Activated CD4-positive, alpha-beta T cell treated with anti-CD3 and anti-CD28 coated beads, Interleukin-2, amount 50 U/mL, for 1 hour (primary cell): Measurements from ENCODE around the gene SCN1A.
"Not testable (repeated sequence)": the region's sequence is repeated elsewhere in the genome, so short reads cannot be mapped to it uniquely, and the experiment has no call there.

Experiments
- DNase-seq: peaks from one replicate; pipeline ENCODE4 v3.0.0-alpha.2; 2020

The SCN1A gene

DNA sequence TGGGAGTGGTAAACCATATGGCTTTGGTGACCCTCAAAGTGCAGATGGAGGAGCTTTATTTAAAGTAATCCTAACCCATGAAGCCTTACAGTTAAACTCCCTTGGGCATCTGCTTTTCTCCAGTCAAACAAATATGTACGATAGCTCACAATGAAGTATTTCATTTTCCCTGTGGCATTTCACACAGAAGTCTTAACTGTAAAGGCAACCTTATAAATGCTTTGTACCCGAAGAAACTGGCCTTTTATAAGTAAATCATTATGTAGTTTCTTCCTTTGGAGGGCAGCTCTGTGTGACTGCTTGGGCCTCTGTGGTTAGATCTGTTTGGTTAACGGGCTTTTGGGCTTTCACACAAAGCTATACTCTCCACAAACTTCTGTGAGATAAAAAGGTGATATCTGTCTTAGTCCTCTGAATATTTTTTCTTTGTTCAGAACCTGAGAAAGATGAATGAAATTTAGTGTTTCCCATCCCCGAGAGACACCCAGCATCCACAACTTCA, 46.6 kb downstream of the SCN1A start:
- no peak for DNase-seq

DNA sequence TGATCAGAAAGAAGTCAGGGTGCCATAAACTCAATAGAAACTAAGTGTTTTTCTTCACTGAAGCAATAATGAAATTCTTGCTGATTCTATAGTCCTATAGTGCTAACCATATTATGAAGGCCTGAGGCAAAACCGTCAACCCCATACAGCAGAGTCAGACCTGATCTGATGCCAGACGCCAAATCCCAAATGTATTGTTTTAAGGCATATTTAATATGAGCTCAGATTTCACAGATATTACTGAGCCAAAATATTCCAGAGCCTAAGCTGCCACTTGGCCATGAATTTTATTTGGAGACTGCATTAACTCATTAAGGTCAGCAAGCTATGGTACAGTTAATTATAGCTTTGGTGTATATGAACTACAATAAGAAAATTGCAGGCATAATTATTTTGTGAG, 53.4 kb downstream of the SCN1A start:
- DNase-seq, result no peak

GRCh38 chr2:166074011-166074410, 53.8 kb downstream of the SCN1A start:
- DNase-seq, result no peak

- DNase-seq, result no peak
Measured at GRCh38 chr2:166070231-166070630, 57.6 kb downstream of the SCN1A start.

DNA sequence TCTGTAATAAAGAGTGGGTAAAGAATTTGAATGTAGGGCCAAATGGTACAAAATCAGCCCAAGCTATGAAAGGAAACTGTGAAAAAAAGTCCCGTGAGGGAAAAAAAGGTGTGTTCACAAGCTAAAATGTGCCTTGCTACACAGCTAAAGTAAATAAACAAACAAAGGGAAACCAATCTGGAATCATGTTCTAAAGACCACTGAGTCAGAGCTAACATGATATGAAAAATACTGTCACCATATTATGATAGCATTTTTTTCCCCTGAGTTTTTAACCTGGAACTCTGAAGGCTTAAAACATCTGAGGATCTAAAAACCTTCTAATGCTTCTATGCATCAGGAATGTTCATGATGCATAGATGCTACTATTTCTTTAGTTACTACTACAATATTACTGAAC, 58.8 kb downstream of the SCN1A start:
- no peak for DNase-seq

DNA sequence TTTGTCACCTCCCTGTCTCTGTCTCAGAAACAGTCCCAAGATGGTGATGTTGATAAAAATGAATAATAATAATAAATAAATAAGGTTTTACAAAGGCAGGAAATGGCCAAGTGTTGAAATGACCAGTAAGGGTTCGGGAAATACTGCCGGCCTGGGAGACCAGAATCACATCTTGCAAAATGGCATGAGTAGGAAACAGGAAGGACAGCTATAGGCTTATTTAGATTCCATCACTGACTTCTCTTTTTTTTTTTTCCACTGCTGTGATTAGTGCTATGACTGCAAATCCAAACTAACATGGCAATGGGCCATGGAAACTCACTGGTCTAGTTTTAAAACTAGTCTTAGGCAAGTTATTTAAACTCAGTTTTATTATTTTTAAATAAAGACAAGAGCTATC, 60.6 kb downstream of the SCN1A start:
- no peak for DNase-seq

- no peak for DNase-seq
Measured at GRCh38 chr2:166060191-166060590, 67.6 kb downstream of the SCN1A start.

DNA sequence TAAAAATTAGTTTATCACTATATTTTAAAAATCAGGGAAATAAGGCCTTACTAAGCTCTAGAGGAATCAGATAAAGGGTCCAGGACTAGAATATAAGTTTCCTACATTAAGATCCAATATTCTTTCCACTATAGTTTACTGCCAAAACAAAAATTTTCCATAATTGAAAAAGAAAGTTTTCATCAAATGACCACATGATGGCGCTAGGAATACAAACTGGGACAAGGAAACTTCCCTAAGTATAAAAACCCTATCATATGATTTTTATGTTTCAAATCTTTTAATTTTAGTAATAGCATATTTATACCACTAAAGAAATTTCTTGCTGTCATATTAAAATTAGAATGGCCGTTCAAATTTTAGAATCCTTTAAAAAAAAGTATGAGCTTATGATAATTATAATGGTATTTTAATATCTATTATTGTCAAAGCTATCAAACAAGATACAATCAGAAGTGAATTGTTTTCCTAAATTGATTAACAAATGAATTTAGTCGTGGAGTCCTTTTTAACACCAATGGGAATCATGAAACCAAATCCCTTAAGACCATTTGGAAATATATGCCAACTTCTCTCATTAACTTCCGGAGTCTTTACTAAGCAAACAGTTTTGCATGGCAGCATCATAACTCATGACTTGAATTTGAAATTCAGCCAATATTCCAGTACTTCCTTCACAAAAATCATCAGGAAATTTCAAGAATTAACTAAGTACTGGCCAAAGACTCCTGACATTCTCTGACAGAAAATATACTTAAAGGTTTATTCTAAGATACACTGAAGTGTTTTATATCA, 70.3 kb downstream of the SCN1A start:
- no peak for DNase-seq

- no peak for DNase-seq
Measured at GRCh38 chr2:166044853-166045483, 82.9 kb downstream of the SCN1A start.

GRCh38 chr2:166042768-166043390, 84.9 kb downstream of the SCN1A start:
- DNase-seq, result no peak

GRCh38 chr2:166042356-166042755, 85.5 kb downstream of the SCN1A start:
- no peak for DNase-seq

- DNase-seq, result no peak
Measured at GRCh38 chr2:166041613-166042012, 86.2 kb downstream of the SCN1A start.

DNA sequence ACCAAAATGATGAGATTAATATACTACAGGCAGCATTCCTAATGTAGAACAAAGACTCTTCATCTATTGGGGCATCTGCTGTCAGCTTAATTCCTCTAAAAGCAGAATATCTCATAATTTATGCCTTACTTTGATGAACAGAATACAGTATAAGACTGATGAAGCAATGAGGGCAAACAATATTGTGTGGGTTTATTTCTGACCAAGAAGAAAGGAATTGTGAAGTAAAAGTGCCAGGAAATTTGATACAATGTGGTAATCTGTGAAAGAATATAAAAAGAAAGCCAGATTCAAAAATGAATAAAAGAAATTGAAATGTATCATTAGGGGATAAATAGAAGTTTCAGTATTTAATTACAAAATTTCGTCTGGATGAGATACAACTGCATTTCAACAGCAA, 95.5 kb downstream of the SCN1A start:
- DNase-seq, result no peak

DNA sequence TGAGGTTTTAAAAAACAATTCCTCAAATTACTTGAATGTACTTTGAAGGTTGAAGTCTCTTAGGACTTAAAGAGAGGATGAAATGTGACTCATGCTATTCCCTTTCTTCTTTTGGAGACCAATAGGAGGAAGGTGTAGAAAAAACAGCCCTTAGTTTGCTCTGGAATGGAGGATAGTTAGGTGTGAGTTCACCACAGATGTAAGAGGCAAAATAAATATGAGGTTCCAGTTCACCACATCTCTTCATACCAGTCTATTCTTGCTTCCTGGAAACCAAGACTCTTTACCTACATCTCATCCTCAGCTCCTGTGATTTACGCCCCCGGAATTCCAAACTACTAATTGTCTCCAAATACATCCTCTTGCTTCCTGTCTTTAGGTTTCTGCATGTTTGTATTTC, 96.8 kb downstream of the SCN1A start:
- DNase-seq, result no peak

DNA sequence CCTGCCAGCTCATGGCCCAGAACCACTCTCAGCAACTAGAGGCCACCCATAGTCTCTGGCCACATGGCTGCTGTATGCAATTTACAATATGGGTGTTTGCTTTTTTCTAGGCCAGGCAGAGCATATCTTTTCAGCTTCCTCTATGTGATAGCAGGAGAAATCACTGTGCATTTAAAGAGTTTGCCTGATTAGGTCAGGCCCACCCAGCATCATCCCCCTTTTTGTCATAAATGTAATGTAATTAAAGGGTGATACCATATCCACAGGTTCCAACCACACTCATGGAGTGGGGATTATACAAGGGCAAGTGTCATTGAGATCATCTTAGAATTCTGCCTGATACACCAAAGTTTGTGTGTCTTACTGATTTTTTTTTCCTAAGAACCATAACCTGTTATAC, 102.5 kb downstream of the SCN1A start:
- DNase-seq, result no peak

DNA sequence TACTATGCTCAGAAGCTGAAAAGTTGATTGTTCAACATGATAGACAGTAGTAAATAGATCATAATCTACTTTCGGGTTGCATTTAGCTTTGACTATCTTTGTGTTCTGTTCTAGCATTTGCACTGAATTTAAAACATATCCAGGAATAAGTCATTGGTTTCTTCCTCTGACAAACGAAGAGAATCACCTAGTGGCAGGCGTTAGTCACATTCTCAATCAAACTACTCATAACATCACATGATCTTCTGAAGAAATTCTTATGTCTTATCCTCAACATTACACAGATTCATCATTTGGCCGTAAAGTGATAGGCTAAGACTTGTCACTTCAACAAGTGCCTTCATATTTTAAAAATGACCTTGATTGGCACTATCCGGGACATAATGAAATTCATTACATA, 110.6 kb downstream of the SCN1A start:
- no peak for DNase-seq

DNA sequence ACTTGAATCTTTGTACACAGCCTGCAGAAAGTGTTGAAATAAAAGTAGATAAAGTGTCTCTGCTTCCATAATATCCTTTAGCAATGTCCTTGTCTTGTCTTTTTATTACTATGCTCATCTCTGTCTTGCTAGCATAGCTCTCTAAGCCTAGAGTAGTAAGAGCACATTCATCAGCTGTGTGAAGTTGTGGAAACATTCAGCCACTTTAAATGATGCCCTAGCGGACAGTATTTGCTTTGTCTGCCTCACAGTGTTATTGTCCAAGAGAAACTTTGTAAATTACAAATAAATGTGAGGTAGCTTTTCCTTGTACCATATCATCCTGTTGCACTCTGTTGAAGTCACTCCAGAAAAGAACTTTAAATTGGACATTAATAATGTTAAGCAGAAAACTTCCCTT, 113.9 kb downstream of the SCN1A start:
- no peak for DNase-seq

GRCh38 chr2:166011660-166012059, 116.2 kb downstream of the SCN1A start:
- DNase-seq, result no peak

GRCh38 chr2:166000401-166000800, 127.4 kb downstream of the SCN1A start:
- no peak for DNase-seq

- DNase-seq, result no peak
Measured at GRCh38 chr2:165990846-165991245, 137.0 kb downstream of the SCN1A start.

DNA sequence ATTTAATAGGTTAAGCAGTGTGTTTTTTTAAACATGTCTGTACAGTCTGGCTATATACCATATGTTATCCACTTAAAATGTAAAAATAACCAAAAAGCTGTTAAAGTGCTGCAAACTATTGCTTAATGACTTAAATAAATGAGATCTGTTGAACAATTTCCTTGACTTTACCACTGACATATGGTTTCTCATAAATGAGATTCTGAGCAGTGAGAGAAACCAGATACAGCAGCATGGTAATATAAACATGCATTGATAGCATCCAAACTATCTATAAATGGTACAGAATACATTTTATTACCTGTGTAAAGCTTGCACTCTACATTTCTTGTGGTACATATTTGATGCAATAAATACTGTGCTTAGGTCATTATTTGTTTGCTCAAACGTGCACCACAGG, 138.0 kb downstream of the SCN1A start:
- DNase-seq, result no peak

- no peak for DNase-seq
Measured at GRCh38 chr2:165985120-165985519, 142.7 kb downstream of the SCN1A start.

GRCh38 chr2:165972161-165972560, 155.7 kb downstream of the SCN1A start:
- not testable (repeated sequence) for DNase-seq

DNA sequence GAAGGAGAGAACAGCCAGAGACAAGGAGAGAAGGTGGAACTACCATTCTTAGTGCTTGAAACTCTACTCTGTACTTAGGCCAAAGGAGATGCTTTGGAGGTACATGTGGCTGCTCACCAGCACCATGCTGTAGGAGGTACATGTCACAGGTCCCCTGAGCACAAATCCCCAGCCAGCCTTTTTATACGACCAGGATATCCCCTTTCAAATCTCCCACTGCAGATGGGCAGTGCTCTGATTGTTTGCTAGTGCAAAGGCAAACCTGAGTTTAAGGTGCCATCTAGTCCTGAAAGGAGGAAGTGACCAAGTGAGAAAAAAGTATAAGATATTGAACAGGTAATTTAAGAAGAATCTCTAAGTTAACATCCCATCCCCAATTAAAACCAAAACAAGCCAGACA, 157.2 kb downstream of the SCN1A start:
- no peak for DNase-seq
